Measurements from ENCODE around the gene SUPT6H. TPM values are rescaled to one million over a fixed set of nuclear protein-coding genes. Genes with fewer than 3 reads are reported as not detected.

The SUPT6H gene
- total and polyA plus RNA-seq, 9 of the 15 experiments (the other 6 are each of a cell fraction or from before 2014, with no cell fraction given) = 1.7 to 77.7 (median 49.2) TPM

GRCh38 chr17:28725660-28726225, 63.7 kb downstream of the SUPT6H start (continued):
- no peak for TF ChIP-seq ZNF655 (CRISPR knock-in tag; IDR thresholded peaks at IDR 0.05)
- TF ChIP-seq FOXK2 (conservative IDR thresholded peaks at IDR 0.05 in 1 of 2, IDR thresholded peaks at IDR 0.05 in 1 of 2; ENCODE audit: low read depth in 2 of 2) = no peak
- TF ChIP-seq BMI1 (IDR thresholded peaks at IDR 0.05; ENCODE audit: low read length) = no peak
- TF ChIP-seq ZSCAN32 (CRISPR knock-in tag; IDR thresholded peaks at IDR 0.05) = no peak; the same call in 1 of the 2 replicates
- no peak for TF ChIP-seq ZNF57 (CRISPR knock-in tag; IDR thresholded peaks at IDR 0.05)
- peak; percentile 82 for TF ChIP-seq MTA3 (IDR thresholded peaks at IDR 0.05; ENCODE audit: borderline replicate concordance)
- no peak for TF ChIP-seq ZBTB11 (CRISPR knock-in tag; IDR thresholded peaks at IDR 0.05)
- 0 out of 4 replicates have a peak, but pooled peaks of 1 of the 2 experiments have one; percentile 30 for TF ChIP-seq SRF (CRISPR knock-in tag; IDR thresholded peaks at IDR 0.05)
- peak; percentile 62; the same call in 1 of the 2 replicates for TF ChIP-seq ZSCAN29 (IDR thresholded peaks at IDR 0.05)
- no peak for TF ChIP-seq ZNF263 (CRISPR knock-in tag; IDR thresholded peaks at IDR 0.05; ENCODE audit: borderline replicate concordance)
- no peak for TF ChIP-seq ZNF785 (CRISPR knock-in tag; IDR thresholded peaks at IDR 0.05)
- TF ChIP-seq FOXJ3 (CRISPR knock-in tag; IDR thresholded peaks at IDR 0.05) = no peak
- no peak for TF ChIP-seq TBL1XR1 (IDR thresholded peaks at IDR 0.05; ENCODE audit: low read length in 2 of 2)
- TF ChIP-seq ZNF695 (CRISPR knock-in tag; IDR thresholded peaks at IDR 0.05) = no peak
- no peak for TF ChIP-seq LCOR (CRISPR knock-in tag; IDR thresholded peaks at IDR 0.05)
- peak; percentile 61; the same call in 1 of the 2 replicates for TF ChIP-seq E2F3 (CRISPR knock-in tag; IDR thresholded peaks at IDR 0.05)
- 0 out of 2 replicates have a peak, but pooled peaks have one; percentile 53 for TF ChIP-seq SREBF2 (CRISPR knock-in tag; IDR thresholded peaks at IDR 0.05)
- TF ChIP-seq ZNF12 (CRISPR knock-in tag; IDR thresholded peaks at IDR 0.05) = peak; percentile 83; the same call in 1 of the 2 replicates
- TF ChIP-seq PHF20 (IDR thresholded peaks at IDR 0.05; ENCODE audit: partially characterized antibody) = no peak
- TF ChIP-seq KAT2B (IDR thresholded peaks at IDR 0.05; ENCODE audit: low read depth, low read length) = no peak
- no peak for TF ChIP-seq SNAPC5 (CRISPR knock-in tag; IDR thresholded peaks at IDR 0.05)
- TF ChIP-seq MAFF (IDR thresholded peaks at IDR 0.05; ENCODE audit: low read length) = no peak
- TF ChIP-seq ZNF764 (CRISPR knock-in tag; IDR thresholded peaks at IDR 0.05; ENCODE audit: low read depth) = no peak

Measured in K562 (cell line).